H1 (cell line): ENCODE data around the gene GRPR. TPM values are rescaled to one million over a fixed set of nuclear protein-coding genes. Genes with fewer than 3 reads are reported as not detected.

Source experiments
- CTCF ChIA-PET: fragments of 300-600 bp; sonication (Branson Sonifier 250); formaldehyde crosslinking; loops from one replicate; lab custom pipeline; 2021; ENCODE audit not compliant: partially characterized antibody; lab: Charles Lee
- POLR2A ChIA-PET: fragments of 300-600 bp; sonication (Branson Sonifier 250); formaldehyde crosslinking; loops from one replicate; lab custom pipeline; 2021; ENCODE audit warnings: inconsistent platforms; ENCODE audit not compliant: partially characterized antibody; lab: Charles Lee
- DNase-seq, 2 experiments: peaks; one replicate each; pipeline versions ENCODE4 v3.0.0 to v3.0.0-alpha.2; 2010 to 2022; ENCODE audit warnings: low spot score in 2 of 2, low read depth in 1 of 2, mixed read lengths in 1 of 2
- FAIRE-seq: peaks from 2 replicates; lab custom pipeline; 2011; peaks lifted over from hg19 to GRCh38; lab: Jason Lieb, UNC
- H2AFZ ChIP-seq: 2 replicates; pipeline ENCODE4 v1.8.1; 2012; ENCODE audit warnings: low read length, inconsistent platforms
- H2AK5ac ChIP-seq: 2 replicates; pipeline ENCODE4 v1.6.1; 2013; ENCODE audit warnings: low read depth, low read length
- H2BK120ac ChIP-seq: replicated peaks from 2 replicates; pipeline ENCODE3; 2013; ENCODE audit warnings: low read depth, low read length, inconsistent platforms
- H2BK12ac ChIP-seq: 2 replicates; pipeline ENCODE4 v1.6.1; 2013; ENCODE audit warnings: low read depth, low read length
- H2BK15ac ChIP-seq: 2 replicates; pipeline ENCODE4 v1.6.1; 2013; ENCODE audit warnings: low read length
- H2BK20ac ChIP-seq: 2 replicates; pipeline ENCODE4 v1.6.1; 2013; ENCODE audit warnings: low read length
- H2BK5ac ChIP-seq: 2 replicates; pipeline ENCODE4 v1.6.1; 2013; ENCODE audit warnings: low read depth, low read length
- H3K14ac ChIP-seq: 2 replicates; pipeline ENCODE4 v1.6.1; 2013; ENCODE audit warnings: inconsistent platforms; ENCODE audit not compliant: insufficient read length
- H3K18ac ChIP-seq: 2 replicates; pipeline ENCODE4 v1.6.1; 2013; ENCODE audit warnings: low read length; ENCODE audit errors: extremely low read depth
- H3K23ac ChIP-seq: 2 replicates; pipeline ENCODE4 v1.6.1; 2013; ENCODE audit warnings: inconsistent platforms; ENCODE audit not compliant: insufficient read length
- H3K23me2 ChIP-seq: 2 replicates; pipeline ENCODE4 v1.6.1; 2013; ENCODE audit warnings: low read depth, low read length
- H3K27ac ChIP-seq: 2 replicates; pipeline ENCODE4 v1.6.1; 2011; ENCODE audit warnings: low read depth, low read length, inconsistent platforms
- H3K27me3 ChIP-seq, 4 experiments: replicated peaks in 1 of 4; 1 replicate in 1 of 4; 2 replicates in 3 of 4; pipeline versions ENCODE4 v1.6.1 to v1.8.1; 2011 to 2013; ENCODE audit warnings: low read length in 3 of 4, mild to moderate bottlenecking in 3 of 4, inconsistent platforms in 2 of 4, mixed read lengths in 2 of 4, moderate library complexity in 1 of 4; ENCODE audit not compliant: control insufficient read depth in 3 of 4, insufficient read depth in 3 of 4; ENCODE audit errors: extremely low read depth in 1 of 4
- H3K36me3 ChIP-seq, 4 experiments: 2 replicates each; pipeline versions ENCODE4 v1.6.1 to v1.8.1; 2011 to 2013; ENCODE audit warnings: mild to moderate bottlenecking in 4 of 4, low read length in 3 of 4, moderate library complexity in 2 of 4, control low read depth in 1 of 4, inconsistent platforms in 1 of 4; ENCODE audit not compliant: insufficient read depth in 4 of 4, control insufficient read depth in 2 of 4
- H3K4ac ChIP-seq: replicated peaks from 2 replicates; pipeline ENCODE3; 2013; ENCODE audit warnings: low read length, low read depth, mixed read lengths, inconsistent platforms; ENCODE audit not compliant: insufficient read length
- H3K4me1 ChIP-seq, 4 experiments: replicated peaks in 1 of 4; 1 replicate in 1 of 4; 2 replicates in 3 of 4; pipeline versions ENCODE4 v1.6.1 to v1.8.1; 2011 to 2013; ENCODE audit warnings: low read length in 3 of 4, inconsistent platforms in 2 of 4, mixed read lengths in 1 of 4; ENCODE audit not compliant: insufficient read depth in 4 of 4, control insufficient read depth in 3 of 4
- H3K4me2 ChIP-seq, 2 experiments: 2 replicates each; pipeline versions ENCODE4 v1.6.1 to v1.8.1; 2011 to 2013; ENCODE audit warnings: low read depth in 2 of 2, low read length in 2 of 2, control low read depth in 1 of 2, inconsistent platforms in 1 of 2, mild to moderate bottlenecking in 1 of 2; ENCODE audit not compliant: insufficient read depth in 1 of 2
- H3K4me3 ChIP-seq, 4 experiments: fragments of 200-600, 300-600 bp in 1 of 4; sonication (generic), shearing (Covaris generic), sonication (Bioruptor Twin) in 1 of 4; 2 replicates each; pipeline versions ENCODE4 v1.5.1 to v1.8.1; 2011 to 2016; ENCODE audit warnings: low read length in 4 of 4, low read depth in 3 of 4, control low read depth in 2 of 4, inconsistent platforms in 2 of 4, mild to moderate bottlenecking in 2 of 4, mixed read lengths in 1 of 4, moderate library complexity in 1 of 4; ENCODE audit not compliant: insufficient read depth in 2 of 4; ENCODE audit errors: extremely low read depth in 1 of 4
- H3K56ac ChIP-seq: replicated peaks from 2 replicates; pipeline ENCODE3; 2013; ENCODE audit warnings: low read depth, mild to moderate bottlenecking, mixed read lengths, low read length, inconsistent platforms; ENCODE audit not compliant: insufficient read length
- H3K79me1 ChIP-seq: 2 replicates; pipeline ENCODE4 v1.6.1; 2013; ENCODE audit warnings: low read depth, low read length, control low read depth
- H3K79me2 ChIP-seq, 2 experiments: 2 replicates each; pipeline versions ENCODE4 v1.6.1 to v1.8.1; 2012 to 2013; ENCODE audit warnings: low read length in 2 of 2, mild to moderate bottlenecking in 2 of 2, inconsistent platforms in 1 of 2; ENCODE audit not compliant: insufficient read depth in 2 of 2, control insufficient read depth in 1 of 2
- H3K9ac ChIP-seq, 4 experiments: replicated peaks in 1 of 4; 1 replicate in 1 of 4; 2 replicates in 3 of 4; pipeline versions ENCODE4 v1.6.1 to v1.8.1; 2011 to 2013; ENCODE audit warnings: low read depth in 3 of 4, low read length in 3 of 4, control low read depth in 2 of 4, mild to moderate bottlenecking in 2 of 4, moderate library complexity in 2 of 4, inconsistent platforms in 1 of 4; ENCODE audit errors: extremely low read depth in 1 of 4
- H3K9me3 ChIP-seq, 2 experiments: 2 replicates each; pipeline versions ENCODE4 v1.6.1 to v1.8.1; 2012 to 2013; ENCODE audit warnings: mild to moderate bottlenecking in 2 of 2, moderate library complexity in 2 of 2, control low read depth in 1 of 2, inconsistent platforms in 1 of 2, low read depth in 1 of 2, low read length in 1 of 2, mixed read lengths in 1 of 2; ENCODE audit not compliant: insufficient read depth in 2 of 2
- H4K20me1 ChIP-seq, 2 experiments: replicated peaks in 1 of 2; 2 replicates each; pipeline versions ENCODE3 to v1.8.1; 2011 to 2013; ENCODE audit warnings: inconsistent platforms in 2 of 2, low read length in 2 of 2, mild to moderate bottlenecking in 1 of 2; ENCODE audit not compliant: insufficient read depth in 2 of 2, control insufficient read depth in 1 of 2
- H4K5ac ChIP-seq: 2 replicates; pipeline ENCODE4 v1.6.1; 2013; ENCODE audit warnings: low read length, low read depth, mixed read lengths, inconsistent platforms; ENCODE audit not compliant: insufficient read length
- H4K8ac ChIP-seq: 2 replicates; pipeline ENCODE4 v1.8.0; 2013; ENCODE audit warnings: mild to moderate bottlenecking, moderate library complexity, low read length, inconsistent platforms; ENCODE audit not compliant: insufficient read depth; ENCODE audit errors: extremely low read depth
- H4K91ac ChIP-seq: replicated peaks from 2 replicates; pipeline ENCODE3; 2013; ENCODE audit warnings: low read length, mixed read lengths, inconsistent platforms; ENCODE audit not compliant: insufficient read length
- SRF ChIP-seq: IDR thresholded peaks from 2 replicates; pipeline ENCODE4 v1.6.1; 2011; ENCODE audit warnings: mild to moderate bottlenecking, low read depth, low read length, moderate library complexity
- TEAD4 ChIP-seq: IDR thresholded peaks from 2 replicates; pipeline ENCODE4 v1.6.1; 2012; ENCODE audit warnings: low read depth, low read length, inconsistent platforms, mixed read lengths
- WGBS, 2 experiments: shearing (Covaris generic) in 1 of 2; methylation state at CpG; one replicate each; pipeline versions ENCODE4 v1.1.6 to v1.1.7; 2013 to 2015; ENCODE audit warnings: low lambda C conversion rate in 2 of 2, mixed read lengths in 2 of 2, inconsistent platforms in 1 of 2, low coverage in 1 of 2, missing lambda C conversion rate in 1 of 2; ENCODE audit not compliant: insufficient replicate concordance in 2 of 2, insufficient coverage in 1 of 2, insufficient read length in 1 of 2; ENCODE audit errors: extremely low coverage in 1 of 2, missing lambda C conversion rate in 1 of 2; 5-methylcytosine and 5-hydroxymethylcytosine counted together
- polyA plus RNA-seq, 7 experiments: library from polyadenylated mRNA; depleted of rRNA in 3 of 7; stranded (reverse) in 5 of 7; unstranded in 2 of 7; fragments of >200 nt in 5 of 7; fragments of 200-250 nt in 2 of 7; gene quantifications; 1 replicate in 5 of 7; 2 replicates in 1 of 7; 4 replicates in 1 of 7; pipeline versions ENCODE4 v1.2.1 to v1.2.3, GENCODE V29; 2011 to 2013; ENCODE audit warnings: missing spikeins in 2 of 7, mixed read lengths in 2 of 7
- total RNA-seq: library from RNA; stranded (reverse); fragmentation: NEBNext Ultra II Directional; extraction: Animal tissue kit (Norgen Biotek cat#: 25700); gene quantifications from 2 replicates; pipeline ENCODE4 v1.2.1, GENCODE V29; 2021

Gene GRPR
- total and polyA plus RNA-seq, 2 of the 8 experiments (the other 6 are each of a cell fraction or from before 2014, with no cell fraction given), result 18.6 to 78.4 TPM

DNA sequence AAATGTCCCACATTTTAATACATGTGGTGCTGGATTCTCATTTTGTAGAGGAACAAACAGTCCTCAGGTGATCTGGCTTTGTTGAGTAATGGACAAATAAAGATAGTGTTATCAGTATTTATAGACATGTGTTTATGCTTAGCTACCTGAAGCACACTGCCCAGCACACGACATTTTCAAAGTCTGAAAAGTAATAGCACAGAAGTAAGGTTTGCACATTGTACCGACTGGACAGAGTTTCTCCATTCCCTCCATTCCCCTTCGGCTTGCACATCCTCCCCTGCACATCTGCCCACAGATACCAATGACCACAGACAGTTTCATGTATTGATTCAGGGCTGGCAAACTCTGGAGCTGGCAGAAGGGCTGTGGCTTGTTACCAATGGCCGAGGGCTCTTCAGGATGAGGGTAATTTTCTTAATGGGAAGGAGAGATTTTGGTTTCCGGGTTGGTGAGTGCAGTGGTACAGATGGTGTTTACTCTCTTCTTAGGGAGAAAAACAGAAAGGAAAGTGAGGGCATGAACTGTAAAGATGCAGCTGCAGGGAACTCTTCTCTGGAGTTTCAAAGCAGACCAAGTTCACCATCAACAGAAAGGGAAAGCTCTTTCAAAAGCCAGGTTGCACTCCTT, 2.3 kb downstream of the GRPR start:
- Histone ChIP-seq H3K4me3 (peak overlapping the region; percentile 37 to 99 (median 66)), H3K79me2 (peaks cover 41 to 72% of the 10 kb centered on the region in 2 experiments), H3K9me3 (no peaks in the 10 kb centered on the region), H2BK12ac (no peak overlapping the region), H2AK5ac (no peak overlapping the region), H2BK15ac (no peak overlapping the region), H3K4me1 (peaks cover 0 to 6% (median under 1%) of the 10 kb centered on the region in 4 experiments; a peak in 4 of 7 replicates), H3K23me2 (0 out of 2 replicates have a peak, but pooled peaks cover 2% of the 10 kb centered on the region), H3K4ac (no peak overlapping the region), H3K79me1 (no peaks in the 10 kb centered on the region), H4K8ac (no peak overlapping the region), H3K27me3 (no peaks in the 10 kb centered on the region), H2BK20ac (no peak overlapping the region), H4K91ac (no peak overlapping the region), H3K23ac (no peak overlapping the region), H3K56ac (peak overlapping the region; percentile 2), H2BK5ac (no peak overlapping the region; the same call in 1 of the 2 replicates), H3K36me3 (peaks cover 0 to 46% (median 0%) of the 10 kb centered on the region in 4 experiments; a peak in 2 of 8 replicates), H2BK120ac (peak overlapping the region; percentile 4), H4K5ac (peak overlapping the region; percentile 88), H3K27ac (no peak overlapping the region), H3K18ac (no peak overlapping the region; the same call in 1 of the 2 replicates), H3K4me2 (peak overlapping the region; percentile 57 to 98), H4K20me1 (no peaks in the 10 kb centered on the region), H3K14ac (no peak overlapping the region), H2AFZ (no peak overlapping the region), H3K9ac (peak overlapping the region in 3 of 4 experiments; percentile 47 to 83 (median 59); a peak in 5 of 7 replicates)
- CTCF ChIA-PET, result interaction anchor here (0.5 to 1.5 kb wide), 4 partner anchors 12 to 179 kb away, joined by 3 to 5 read pairs (median 4); no protein-coding TSS in a partner anchor
- TF ChIP-seq SRF, result no peak
- TF ChIP-seq TEAD4, result no peak
- FAIRE-seq, result peak; percentile 69
- no peak for DNase-seq
- WGBS, 2 experiments, result 29% methylated on average over 4 of the region's 5 CpGs; no CpG with 5 or more reads in 1 of the 2 experiments
- POLR2A ChIA-PET, result no interaction called here
